Neuron (in vitro differentiated cells): Measurements from ENCODE around the gene AGO4.
"Not testable (repeated sequence)": the region's sequence is repeated elsewhere in the genome, so short reads cannot be mapped to it uniquely, and the experiment has no call there.

Source experiments
- H2AFZ ChIP-seq: one replicate; pipeline ENCODE4 v1.6.1; 2013; ENCODE audit warnings: low read depth, mild to moderate bottlenecking, inconsistent platforms, low read length, moderate library complexity
- H3K27me3 ChIP-seq: one replicate; pipeline ENCODE4 v1.6.1; 2013; ENCODE audit warnings: low read length; ENCODE audit not compliant: insufficient read depth
- H3K36me3 ChIP-seq: one replicate; pipeline ENCODE4 v1.6.1; 2013; ENCODE audit warnings: low read length; ENCODE audit not compliant: insufficient read depth
- H3K4me1 ChIP-seq: one replicate; pipeline ENCODE4 v1.6.1; 2013; ENCODE audit warnings: low read length; ENCODE audit not compliant: insufficient read depth
- H3K4me3 ChIP-seq: 2 replicates; pipeline ENCODE4 v1.5.1; 2013; ENCODE audit warnings: mild to moderate bottlenecking, low read length, moderate library complexity
- H3K9me3 ChIP-seq: one replicate; pipeline ENCODE4 v1.6.1; 2013; ENCODE audit warnings: low read length

Gene AGO4

DNA sequence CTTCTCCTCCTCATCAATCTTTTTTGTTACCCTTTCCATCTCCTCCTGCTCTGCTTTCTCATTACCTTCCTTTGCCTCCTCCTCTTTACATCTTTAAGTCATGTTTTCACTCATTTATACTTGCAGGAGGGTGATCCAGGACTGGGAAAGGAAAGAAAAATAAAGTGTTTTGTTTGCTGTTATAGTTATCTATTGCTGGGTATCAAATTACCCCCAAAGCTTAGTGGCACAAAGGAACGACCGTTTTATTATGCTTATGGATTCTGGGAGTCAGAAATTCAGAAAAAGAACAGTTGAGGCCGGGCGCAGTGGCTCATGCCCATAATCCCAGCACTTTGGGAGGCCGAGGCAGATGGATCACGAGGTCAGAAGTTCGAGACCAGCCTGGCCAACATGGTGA is 12.5 kb upstream of the AGO4 start:
- H2AFZ ChIP-seq, result no peak overlapping the region

GRCh38 chr1:35797380-35797779 is 10.4 kb upstream of the AGO4 start:
- Histone ChIP-seq H2AFZ (no peak overlapping the region), H3K27me3 (no peaks in the 10 kb centered on the region), H3K4me1 (no peaks in the 10 kb centered on the region), H3K9me3 (no peaks in the 10 kb centered on the region), H3K36me3 (no peaks in the 10 kb centered on the region), H3K4me3 (no peak overlapping the region)

More for the DNA sequence above, 12.5 kb upstream of the AGO4 start:
- no peaks in the 10 kb centered on the region for H3K36me3 ChIP-seq
- H3K27me3 ChIP-seq, result no peaks in the 10 kb centered on the region
- no peaks in the 10 kb centered on the region for H3K4me1 ChIP-seq
- H3K9me3 ChIP-seq, result no peaks in the 10 kb centered on the region
- no peak overlapping the region for H3K4me3 ChIP-seq

GRCh38 chr1:35798019-35798418 is 9.8 kb upstream of the AGO4 start:
- H3K36me3 ChIP-seq, H3K27me3 ChIP-seq: not testable (repeated sequence)

DNA sequence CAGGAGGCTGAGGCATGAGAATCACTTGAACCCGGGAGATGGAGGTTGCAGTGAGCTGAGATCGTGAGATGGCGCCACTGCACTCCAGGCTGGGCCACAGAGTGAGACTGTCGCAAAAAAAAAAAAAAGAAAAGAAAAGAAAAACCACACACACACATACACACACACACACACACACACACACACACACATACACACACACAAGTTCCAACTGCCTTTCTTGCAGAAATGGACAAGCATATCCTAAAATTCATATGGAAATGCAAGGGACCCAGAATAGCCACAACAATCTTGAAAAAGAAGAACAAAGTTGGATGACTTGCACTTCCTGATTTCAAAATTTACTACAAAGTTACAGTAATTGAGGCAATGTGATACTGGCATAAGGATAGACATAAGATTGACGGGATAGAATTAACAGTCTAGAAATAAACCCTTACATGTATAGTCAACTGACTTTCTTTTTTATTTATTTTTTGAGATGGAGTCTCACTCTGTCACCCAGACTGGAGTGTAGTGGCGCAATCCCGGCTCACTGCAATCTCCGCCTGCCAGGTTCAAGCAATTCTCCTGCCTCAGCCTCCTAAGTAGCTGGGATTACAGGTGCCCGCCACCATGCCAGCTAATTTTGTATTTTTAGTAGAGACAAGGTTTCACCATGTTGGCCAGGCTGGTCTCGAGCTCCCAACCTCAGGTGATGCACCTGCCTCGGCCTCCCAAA is 7.5 kb upstream of the AGO4 start:
- H3K9me3 ChIP-seq, H2AFZ ChIP-seq, H3K36me3 ChIP-seq, H3K4me3 ChIP-seq, H3K27me3 ChIP-seq, H3K4me1 ChIP-seq: not testable (repeated sequence)

More at GRCh38 chr1:35798019-35798418, 9.8 kb upstream of the AGO4 start:
- not testable (repeated sequence) for H3K9me3 ChIP-seq, H3K4me1 ChIP-seq, H2AFZ ChIP-seq, H3K4me3 ChIP-seq

DNA sequence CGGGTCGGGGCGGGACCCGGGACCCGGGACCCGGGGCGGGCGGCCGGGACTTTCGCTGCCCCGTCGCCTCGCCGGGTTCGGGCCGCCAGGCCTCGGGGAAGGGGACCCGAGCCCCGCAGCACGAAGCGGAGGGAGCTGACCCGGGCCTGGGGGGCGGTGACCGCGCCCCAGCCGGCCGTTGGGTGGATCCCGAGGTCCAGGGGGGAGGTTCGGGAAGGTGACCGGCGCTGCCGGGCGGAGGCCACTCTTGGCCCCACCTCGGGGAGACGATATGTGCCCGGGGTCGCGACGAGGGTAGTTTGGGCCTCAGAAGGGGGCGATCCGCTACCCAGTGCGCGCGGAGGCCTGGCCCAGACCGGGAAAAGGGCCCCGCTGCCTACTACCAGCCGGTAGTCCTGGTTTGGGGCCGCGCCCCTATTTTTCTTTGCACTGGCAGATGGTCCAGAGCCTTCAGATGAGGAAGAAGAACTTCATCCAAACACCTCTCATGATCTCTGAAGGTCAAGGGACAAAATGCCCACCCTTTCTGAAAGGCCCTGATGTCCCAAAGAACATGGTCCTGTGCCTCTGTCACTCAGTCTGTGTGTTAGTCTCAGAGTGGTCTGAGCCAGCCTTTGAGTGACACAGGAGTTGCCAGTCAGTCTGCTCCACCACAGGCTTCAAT is 766 bp downstream of the AGO4 start:
- Histone ChIP-seq H3K27me3 (no peaks in the 10 kb centered on the region), H3K4me1 (peaks cover 9% of the 10 kb centered on the region), H3K9me3 (no peaks in the 10 kb centered on the region), H2AFZ (peak overlapping the region; percentile 76), H3K4me3 (peak overlapping the region; percentile 59), H3K36me3 (no peaks in the 10 kb centered on the region)

DNA sequence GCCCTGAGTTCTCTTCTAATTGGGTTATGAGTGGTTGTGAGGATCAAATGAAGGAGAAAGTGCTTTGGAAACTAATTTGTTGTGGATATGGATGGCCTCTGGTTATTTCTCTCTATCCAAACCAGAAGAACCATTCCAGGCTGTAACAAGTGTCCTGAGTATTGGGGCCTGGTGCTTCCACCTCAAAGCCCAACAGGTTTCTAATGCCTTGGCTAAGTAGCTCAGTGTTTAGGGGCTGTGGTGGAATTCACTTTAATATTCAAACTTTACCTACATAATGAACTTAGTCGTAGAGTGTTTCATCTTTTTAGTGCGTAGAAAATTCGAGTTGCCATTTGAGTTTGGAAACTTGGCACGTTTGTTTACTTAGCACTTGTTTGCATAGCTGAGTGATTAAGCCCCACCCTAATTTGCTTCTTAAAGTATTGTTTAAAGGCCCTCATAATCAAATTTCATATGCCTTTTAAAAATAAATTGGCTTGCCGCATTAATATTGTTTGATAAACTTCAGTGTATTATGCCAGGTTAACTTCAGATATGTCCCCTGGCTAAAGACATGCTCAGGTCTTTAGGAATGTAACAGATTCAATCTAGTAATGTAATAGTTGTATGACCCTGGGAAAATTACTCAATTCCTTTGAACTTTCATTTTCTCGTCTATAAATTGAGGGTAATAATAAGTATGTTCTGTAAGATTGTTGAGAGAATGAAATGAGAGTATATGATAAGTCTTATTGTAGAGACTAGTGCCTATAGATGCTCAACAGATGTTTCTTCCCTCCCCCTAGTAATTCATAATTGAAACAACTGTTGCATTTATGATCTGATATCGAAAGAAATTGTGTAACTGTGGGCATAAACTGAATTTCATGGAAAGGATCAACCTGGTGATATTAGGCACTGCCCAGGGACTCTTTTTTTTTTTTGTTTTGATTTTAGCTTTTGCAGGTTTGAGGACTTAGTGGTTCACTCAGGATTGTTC is 1.6 kb downstream of the AGO4 start:
- Histone ChIP-seq H3K4me3 (peak overlapping the region; percentile 59), H3K4me1 (peaks cover 9% of the 10 kb centered on the region), H2AFZ (no peak overlapping the region), H3K9me3 (no peaks in the 10 kb centered on the region), H3K27me3 (no peaks in the 10 kb centered on the region), H3K36me3 (no peaks in the 10 kb centered on the region)

DNA sequence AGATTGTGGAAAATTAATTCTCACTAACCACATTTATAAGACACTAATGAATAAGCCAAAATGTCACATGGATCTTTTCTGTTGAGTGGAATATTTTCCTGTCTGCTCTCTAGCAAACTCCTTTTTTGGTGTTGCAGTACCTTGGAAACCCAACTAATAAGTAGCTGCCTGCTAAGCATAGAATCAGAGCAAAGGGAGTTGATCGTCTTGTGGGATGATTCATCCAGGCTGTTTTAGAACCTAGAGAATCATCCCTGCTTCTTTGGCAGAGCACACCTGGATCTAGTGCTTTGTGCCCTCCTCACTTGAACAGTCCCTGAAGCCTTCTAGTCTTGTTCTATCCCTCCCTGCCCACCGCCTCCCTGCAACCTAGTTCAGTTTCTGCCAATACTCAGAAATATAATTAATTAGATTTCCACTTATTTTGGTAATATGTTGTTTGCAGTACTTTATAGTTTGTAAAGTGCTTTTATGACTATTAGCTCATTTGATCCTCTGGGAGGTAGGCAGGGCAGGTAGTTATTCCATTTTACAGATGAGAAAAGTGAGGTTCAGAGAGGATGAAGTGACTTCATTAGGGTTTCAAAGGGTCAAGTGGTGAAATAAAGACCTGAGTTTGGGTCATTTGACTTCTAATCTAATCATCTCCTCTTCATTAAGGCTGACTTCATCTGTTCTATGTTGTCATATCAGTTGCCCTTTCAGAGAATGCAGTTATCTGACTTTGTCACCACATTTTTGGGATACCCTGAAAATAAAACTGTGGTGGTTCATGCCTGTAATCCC is 2.5 kb downstream of the AGO4 start:
- Histone ChIP-seq H3K4me1 (peaks cover 9% of the 10 kb centered on the region), H3K9me3 (no peaks in the 10 kb centered on the region), H2AFZ (no peak overlapping the region), H3K27me3 (no peaks in the 10 kb centered on the region), H3K4me3 (no peak overlapping the region), H3K36me3 (no peaks in the 10 kb centered on the region)

DNA sequence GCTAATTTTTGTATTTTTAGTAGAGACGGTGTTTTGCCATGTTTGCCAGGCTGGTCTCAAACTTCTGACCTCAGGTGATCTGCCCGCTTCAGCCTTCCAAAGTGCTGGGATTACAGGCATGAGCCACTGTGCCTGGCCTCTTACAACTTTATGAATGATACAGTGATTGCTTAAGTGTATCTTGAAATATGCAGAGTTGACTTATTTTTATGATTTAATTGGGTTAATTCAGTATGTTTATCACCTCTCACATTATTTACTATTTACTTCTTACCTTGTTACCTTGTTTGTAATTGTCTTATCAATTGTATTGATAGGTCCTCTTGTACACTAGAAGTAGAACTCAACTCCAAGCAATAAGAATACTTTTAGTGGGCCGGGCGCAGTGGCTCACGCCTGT is 4.9 kb downstream of the AGO4 start:
- H3K27me3 ChIP-seq, H3K9me3 ChIP-seq, H2AFZ ChIP-seq, H3K4me1 ChIP-seq, H3K36me3 ChIP-seq, H3K4me3 ChIP-seq: not testable (repeated sequence)

- Histone ChIP-seq H3K9me3 (no peaks in the 10 kb centered on the region), H3K27me3 (no peaks in the 10 kb centered on the region), H3K4me1 (no peaks in the 10 kb centered on the region), H2AFZ (no peak overlapping the region), H3K4me3 (no peak overlapping the region), H3K36me3 (peaks cover 61% of the 10 kb centered on the region)
These were observed 17.4 kb downstream of the AGO4 start for GRCh38 chr1:35825255-35825654.

- H3K9me3 ChIP-seq, result peaks cover 5% of the 10 kb centered on the region
- no peaks in the 10 kb centered on the region for H3K27me3 ChIP-seq
- peaks cover 81% of the 10 kb centered on the region for H3K36me3 ChIP-seq
These were observed 24.6 kb downstream of the AGO4 start for GRCh38 chr1:35832276-35832905.

GRCh38 chr1:35833395-35833794 is 25.6 kb downstream of the AGO4 start:
- H3K4me3 ChIP-seq, result no peak overlapping the region
- peaks cover 5% of the 10 kb centered on the region for H3K9me3 ChIP-seq
- no peaks in the 10 kb centered on the region for H3K27me3 ChIP-seq
- H2AFZ ChIP-seq, result no peak overlapping the region
- H3K4me1 ChIP-seq, result no peaks in the 10 kb centered on the region
- H3K36me3 ChIP-seq, result peaks cover 79% of the 10 kb centered on the region

More at GRCh38 chr1:35832276-35832905, 24.6 kb downstream of the AGO4 start:
- Histone ChIP-seq H3K4me3 (no peak overlapping the region), H2AFZ (no peak overlapping the region), H3K4me1 (no peaks in the 10 kb centered on the region)

GRCh38 chr1:35834218-35834617 is 26.4 kb downstream of the AGO4 start:
- H3K4me3 ChIP-seq, result no peak overlapping the region
- no peak overlapping the region for H2AFZ ChIP-seq
- H3K27me3 ChIP-seq, result no peaks in the 10 kb centered on the region
- H3K9me3 ChIP-seq, result peaks cover 5% of the 10 kb centered on the region
- no peaks in the 10 kb centered on the region for H3K4me1 ChIP-seq
- H3K36me3 ChIP-seq, result peaks cover 77% of the 10 kb centered on the region
